ENCODE data around the gene WDR5. TPM values are rescaled to one million over a fixed set of nuclear protein-coding genes. Genes with fewer than 3 reads are reported as not detected.
A peak's percentile ranks its signal among the peaks of the same experiment; 100 is the strongest.

Gene WDR5
- polyA plus RNA-seq, 1 of the 3 experiments (the other 2 are of a cell fraction) = 36.6 TPM

- Histone ChIP-seq H3K9ac (no peak overlapping the region), H3F3A (replicated peaks; ENCODE audit: insufficient read depth) (no peaks in the 10 kb centered on the region), H3K27ac (ENCODE audit: low read depth in 2 of 2, low read length in 1 of 2) (no peak overlapping the region), H2AFZ (ENCODE audit: low read depth) (no peak overlapping the region), H3K4me2 (no peak overlapping the region), H3K4me3 (ENCODE audit: low read depth in 2 of 2, low read length in 1 of 2) (no peak overlapping the region), H3K9me3 (no peaks in the 10 kb centered on the region), H3K9me2 (no peaks in the 10 kb centered on the region), H4K20me1 (ENCODE audit: insufficient read depth) (no peaks in the 10 kb centered on the region), H3K4me1 (ENCODE audit: control insufficient read depth in 1 of 2, insufficient read depth in 2 of 2, low read depth in 1 of 2, low read length in 1 of 2) (no peaks in the 10 kb centered on the region), H3K79me2 (ENCODE audit: insufficient read depth) (no peaks in the 10 kb centered on the region), H3K36me3 (replicated peaks in 1 of 2; ENCODE audit: control insufficient read depth in 1 of 2, insufficient read depth in 2 of 2, low read length in 1 of 2) (no peaks in the 10 kb centered on the region), H3K27me3 (ENCODE audit: insufficient read depth) (no peaks in the 10 kb centered on the region; the same call in 1 of the 2 replicates)
- DNase-seq = peak; percentile 12
- POLR2A ChIA-PET = no interaction called here
- CTCF ChIA-PET = no interaction called here
- TF ChIP-seq PBX3 (IDR thresholded peaks at IDR 0.05) = no peak
- TF ChIP-seq TEAD4 (IDR thresholded peaks at IDR 0.05; ENCODE audit: borderline replicate concordance, insufficient read depth) = no peak
- no peak for TF ChIP-seq FOSL2 (IDR thresholded peaks at IDR 0.05; ENCODE audit: borderline replicate concordance, low read depth)
- no peak for TF ChIP-seq RXRA (IDR thresholded peaks at IDR 0.05; ENCODE audit: borderline replicate concordance, low read depth)
- TF ChIP-seq CTCF (IDR thresholded peaks at IDR 0.05) = no peak
- no peak for TF ChIP-seq ELF1 (IDR thresholded peaks at IDR 0.05)
- no peak for TF ChIP-seq SIN3A (IDR thresholded peaks at IDR 0.05; ENCODE audit: borderline replicate concordance, low read depth, low read length)
- no peak for TF ChIP-seq CHD2 (IDR thresholded peaks at IDR 0.05; ENCODE audit: low read length, partially characterized antibody)
- WGBS (ENCODE audit: low lambda C conversion rate) = 79% methylated on average over 5 of the region's 11 CpGs
Observed at GRCh38 chr9:134193912-134194535, 58.1 kb downstream of the WDR5 start.

- H3K9ac ChIP-seq = no peak overlapping the region
- no peak for TF ChIP-seq CTCF (IDR thresholded peaks at IDR 0.05)
- TF ChIP-seq, protein P1, sequence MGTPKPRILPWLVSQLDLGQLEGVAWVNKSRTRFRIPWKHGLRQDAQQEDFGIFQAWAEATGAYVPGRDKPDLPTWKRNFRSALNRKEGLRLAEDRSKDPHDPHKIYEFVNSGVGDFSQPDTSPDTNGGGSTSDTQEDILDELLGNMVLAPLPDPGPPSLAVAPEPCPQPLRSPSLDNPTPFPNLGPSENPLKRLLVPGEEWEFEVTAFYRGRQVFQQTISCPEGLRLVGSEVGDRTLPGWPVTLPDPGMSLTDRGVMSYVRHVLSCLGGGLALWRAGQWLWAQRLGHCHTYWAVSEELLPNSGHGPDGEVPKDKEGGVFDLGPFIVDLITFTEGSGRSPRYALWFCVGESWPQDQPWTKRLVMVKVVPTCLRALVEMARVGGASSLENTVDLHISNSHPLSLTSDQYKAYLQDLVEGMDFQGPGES (IDR thresholded peaks at IDR 0.05; ENCODE audit: low read depth, low read length) = no peak
- TF ChIP-seq, protein P2, sequence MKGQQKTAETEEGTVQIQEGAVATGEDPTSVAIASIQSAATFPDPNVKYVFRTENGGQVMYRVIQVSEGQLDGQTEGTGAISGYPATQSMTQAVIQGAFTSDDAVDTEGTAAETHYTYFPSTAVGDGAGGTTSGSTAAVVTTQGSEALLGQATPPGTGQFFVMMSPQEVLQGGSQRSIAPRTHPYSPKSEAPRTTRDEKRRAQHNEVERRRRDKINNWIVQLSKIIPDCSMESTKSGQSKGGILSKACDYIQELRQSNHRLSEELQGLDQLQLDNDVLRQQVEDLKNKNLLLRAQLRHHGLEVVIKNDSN (IDR thresholded peaks at IDR 0.05; ENCODE audit: borderline replicate concordance, low read depth) = no peak
- no peak overlapping the region for H3K27ac ChIP-seq (ENCODE audit: low read depth in 2 of 2, low read length in 1 of 2)
- no peak for DNase-seq
- ChIA-PET POLR2A (no interaction called here), CTCF (interaction anchor here (1.0 to 2.6 kb wide), 4 partner anchors 11 to 541 kb away, joined by 3 to 8 read pairs (median 5); no protein-coding TSS in a partner anchor)
- H3K79me2 ChIP-seq (ENCODE audit: insufficient read depth) = no peaks in the 10 kb centered on the region
- no peak overlapping the region for H3K4me3 ChIP-seq (ENCODE audit: low read depth in 2 of 2, low read length in 1 of 2)
- WGBS (ENCODE audit: low lambda C conversion rate) = 65% methylated on average over 6 of the region's 6 CpGs
- H3K4me2 ChIP-seq = no peak overlapping the region
- H4K20me1 ChIP-seq (ENCODE audit: insufficient read depth) = no peaks in the 10 kb centered on the region
- H3K9me3 ChIP-seq = no peaks in the 10 kb centered on the region
- H3F3A ChIP-seq (replicated peaks; ENCODE audit: insufficient read depth) = no peaks in the 10 kb centered on the region
- H3K27me3 ChIP-seq (ENCODE audit: insufficient read depth) = no peaks in the 10 kb centered on the region; the same call in 1 of the 2 replicates
- no peak overlapping the region for H2AFZ ChIP-seq (ENCODE audit: low read depth)
- no peaks in the 10 kb centered on the region for H3K9me2 ChIP-seq
- H3K4me1 ChIP-seq (ENCODE audit: control insufficient read depth in 1 of 2, insufficient read depth in 2 of 2, low read depth in 1 of 2, low read length in 1 of 2) = no peaks in the 10 kb centered on the region
- H3K36me3 ChIP-seq (replicated peaks in 1 of 2; ENCODE audit: control insufficient read depth in 1 of 2, insufficient read depth in 2 of 2, low read length in 1 of 2) = no peaks in the 10 kb centered on the region
Observed at GRCh38 chr9:134195558-134195957, 59.7 kb downstream of the WDR5 start.
